ENCODE results near the gene RFX2.

- TF ChIP-seq TAF1 (IDR thresholded peaks at IDR 0.05; ENCODE audit: borderline replicate concordance, low read depth, low read length) (no peak), POLR2A (IDR thresholded peaks at IDR 0.05; ENCODE audit: low read depth, low read length) (no peak), POLR2AphosphoS5 (IDR thresholded peaks at IDR 0.05; ENCODE audit: low read depth, low read length) (no peak)
Observed at GRCh38 chr19:6056282-6056741, 54.0 kb downstream of the RFX2 start.
